ENCODE measurements around the gene UBXN6.

The UBXN6 gene

DNA sequence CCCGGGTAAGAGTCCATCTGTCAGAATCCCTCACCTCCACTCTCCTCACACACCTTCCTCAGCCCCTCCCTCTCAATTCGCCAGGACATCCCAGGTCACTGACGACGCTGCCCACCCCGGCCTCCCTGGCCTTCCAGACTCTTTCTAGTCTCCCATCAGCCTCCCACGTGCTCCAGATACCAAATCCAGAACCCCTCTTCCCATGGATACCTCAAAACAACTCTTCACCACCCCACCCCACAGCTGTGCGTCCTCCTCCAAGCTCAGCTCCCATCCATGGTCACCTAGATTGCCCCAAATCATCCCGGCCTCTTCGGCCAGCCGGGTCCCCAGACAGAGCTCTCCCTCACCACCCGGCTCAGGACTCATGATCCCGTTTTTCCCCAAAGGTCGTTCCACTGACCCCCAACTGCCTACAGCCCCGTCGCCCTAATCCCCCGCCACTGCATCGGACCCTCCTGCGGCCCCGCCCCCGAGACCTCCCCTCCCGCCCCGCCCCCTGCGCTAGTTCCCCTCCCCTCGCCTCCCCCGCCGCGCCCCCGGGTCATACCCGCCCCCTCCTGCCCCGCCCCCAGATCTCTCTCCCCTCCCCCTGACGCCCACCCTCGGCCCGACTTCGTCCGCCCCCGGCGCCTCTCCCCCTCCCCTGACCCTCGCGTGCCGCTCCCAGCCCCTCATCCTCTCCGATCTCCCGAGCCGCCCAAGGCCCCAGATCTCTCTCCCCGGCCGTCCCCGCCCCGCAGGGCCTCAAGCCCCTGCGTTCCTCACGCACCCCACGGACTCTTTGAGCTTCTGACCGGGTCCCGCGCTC, 546 bp downstream of the UBXN6 start:
- peak overlapping the region; percentile 80 for H3K4me3 ChIP-seq (ENCODE audit: low read depth, low read length)
- no peak for DNase-seq (ENCODE audit: low read depth)
- no peak for TF ChIP-seq CTCF (IDR thresholded peaks at IDR 0.05; ENCODE audit: low read depth, low read length, missing control alignments)
- in situ Hi-C loops (cut with HindIII; ENCODE audit: low sequenced_read_pairs): no loop called here

GRCh38 chr19:4456476-4456842, 1.1 kb downstream of the UBXN6 start:
- no peak for TF ChIP-seq CTCF (IDR thresholded peaks at IDR 0.05; ENCODE audit: low read depth, low read length, missing control alignments)
- in situ Hi-C loops (cut with HindIII; ENCODE audit: low sequenced_read_pairs): no loop called here
- no peak for DNase-seq (ENCODE audit: low read depth)
- H3K4me3 ChIP-seq (ENCODE audit: low read depth, low read length): peak overlapping the region; percentile 80

GRCh38 chr19:4455719-4456475, 1.7 kb downstream of the UBXN6 start:
- DNase-seq (ENCODE audit: low read depth): peak; percentile 60
- H3K4me3 ChIP-seq (ENCODE audit: low read depth, low read length): peak overlapping the region; percentile 80
- in situ Hi-C loops (cut with HindIII; ENCODE audit: low sequenced_read_pairs): no loop called here
- TF ChIP-seq CTCF (IDR thresholded peaks at IDR 0.05; ENCODE audit: low read depth, low read length, missing control alignments): peak; percentile 9

DNA sequence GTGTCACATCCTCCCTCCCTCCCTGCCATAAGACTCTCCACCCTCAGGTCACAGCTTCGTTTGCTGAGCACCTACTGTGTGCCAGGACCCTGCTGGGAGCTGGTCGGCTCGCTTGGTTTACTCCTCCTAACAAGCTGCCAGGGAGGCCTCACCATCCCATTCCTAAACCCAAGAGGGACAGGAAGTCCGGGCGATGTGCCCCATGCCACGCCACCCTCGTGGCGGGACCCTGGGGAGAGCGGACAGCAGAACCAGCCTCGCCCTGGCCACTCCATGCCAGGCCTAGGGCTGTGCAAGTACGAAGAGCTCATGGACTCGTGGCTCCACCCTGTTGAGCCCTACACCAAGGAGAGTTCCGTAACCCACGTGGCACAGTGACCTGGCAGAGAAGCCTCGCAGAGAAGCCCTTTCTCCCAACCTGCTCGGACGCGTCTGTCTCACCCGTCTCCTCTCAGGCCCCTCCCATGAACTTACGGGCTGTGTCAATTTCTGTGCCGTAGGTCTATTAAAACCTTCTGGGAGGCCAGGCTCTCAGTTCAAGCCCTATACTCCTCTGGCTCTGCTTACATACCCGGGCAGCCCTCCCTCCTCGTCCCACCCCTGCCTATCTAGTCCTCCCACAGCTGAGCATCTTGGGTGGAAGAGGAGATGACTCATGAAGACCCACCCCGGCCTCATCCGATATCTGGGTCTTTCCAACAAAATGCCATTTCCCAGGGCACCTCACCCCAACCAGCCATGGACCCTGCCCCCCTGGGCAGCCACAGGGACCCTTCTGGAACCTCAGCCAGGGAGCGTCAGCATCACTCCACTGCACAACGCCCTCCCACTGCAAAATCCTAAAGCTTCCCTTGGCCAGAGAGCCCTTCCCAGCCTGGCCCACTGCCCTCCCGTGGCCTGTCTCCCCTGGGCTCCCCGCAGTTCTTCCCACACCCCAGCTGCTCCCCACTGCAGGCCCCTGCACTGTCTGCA, 2.6 kb downstream of the UBXN6 start:
- H3K4me3 ChIP-seq (ENCODE audit: low read depth, low read length): peak overlapping the region; percentile 80
- TF ChIP-seq CTCF (IDR thresholded peaks at IDR 0.05; ENCODE audit: low read depth, low read length, missing control alignments): no peak
- in situ Hi-C loops (cut with HindIII; ENCODE audit: low sequenced_read_pairs): no loop called here
- no peak for DNase-seq (ENCODE audit: low read depth)

DNA sequence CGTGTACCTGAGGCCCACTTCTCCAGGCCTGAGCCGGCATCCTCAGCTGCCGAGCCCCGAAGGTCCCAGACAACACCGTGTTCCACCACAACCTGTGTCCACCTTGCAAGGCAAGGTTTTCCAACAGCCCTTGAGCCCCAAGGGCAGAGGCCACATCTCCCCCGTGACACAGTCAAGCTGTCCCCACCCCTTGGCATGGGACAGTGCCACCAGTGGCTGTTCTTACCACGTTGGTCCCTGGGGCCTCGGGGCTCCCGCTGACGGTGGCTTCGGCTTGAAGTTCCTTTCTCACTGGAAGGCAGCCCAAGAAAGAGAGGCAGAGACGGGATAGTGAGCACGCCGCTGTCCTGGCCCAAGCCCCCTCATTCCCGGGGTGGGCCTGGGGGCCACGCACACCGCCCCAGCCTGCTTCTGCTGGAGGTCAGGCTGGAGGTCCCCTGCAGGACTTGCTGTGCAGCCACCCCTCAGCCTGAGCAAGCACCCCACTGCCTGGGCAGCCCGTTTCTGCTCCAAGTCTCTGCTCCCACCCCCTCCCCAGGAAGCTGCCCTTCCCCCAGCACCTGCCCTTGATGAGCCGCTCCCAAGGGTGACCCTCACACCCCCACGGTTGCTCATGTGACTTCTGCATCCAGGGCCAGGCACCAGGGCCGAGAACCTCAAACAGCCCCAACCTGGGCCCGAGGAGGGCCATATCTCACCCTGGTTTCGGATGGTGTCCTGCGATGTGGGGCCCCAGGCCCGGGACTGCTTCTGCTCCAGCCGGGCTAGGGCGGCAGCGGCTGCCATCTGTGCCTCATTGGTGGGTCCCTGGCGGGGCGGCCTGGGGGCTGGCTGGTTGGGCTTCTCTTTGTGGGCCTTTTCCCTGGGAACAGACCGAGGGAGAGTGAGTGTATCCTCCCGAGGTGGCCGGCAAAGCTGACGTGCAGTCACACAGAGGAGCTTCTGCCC, 4.1 kb downstream of the UBXN6 start:
- DNase-seq (ENCODE audit: low read depth): no peak
- no peak overlapping the region for H3K4me3 ChIP-seq (ENCODE audit: low read depth, low read length)
- in situ Hi-C loops (cut with HindIII; ENCODE audit: low sequenced_read_pairs): no loop called here
- no peak for TF ChIP-seq CTCF (IDR thresholded peaks at IDR 0.05; ENCODE audit: low read depth, low read length, missing control alignments)

Data from astrocyte of the cerebellum (primary cell).